Myocyte (in vitro differentiated cells): Measurements from ENCODE around the gene RPL3. TPM values are rescaled to one million over a fixed set of nuclear protein-coding genes. Genes with fewer than 3 reads are reported as not detected.

ENCODE experiments used
- DNase-seq: peaks from one replicate; pipeline ENCODE4 v3.0.0-alpha.2; 2012; ENCODE audit warnings: low read depth
- total RNA-seq: library from RNA; depleted of rRNA; stranded (reverse); fragments of >200 nt; gene quantifications from 2 replicates; pipeline ENCODE4 v1.2.3, GENCODE V29; 2014

Gene RPL3
- total RNA-seq, 1 donor from 2014 or later = 1,524 TPM

DNA sequence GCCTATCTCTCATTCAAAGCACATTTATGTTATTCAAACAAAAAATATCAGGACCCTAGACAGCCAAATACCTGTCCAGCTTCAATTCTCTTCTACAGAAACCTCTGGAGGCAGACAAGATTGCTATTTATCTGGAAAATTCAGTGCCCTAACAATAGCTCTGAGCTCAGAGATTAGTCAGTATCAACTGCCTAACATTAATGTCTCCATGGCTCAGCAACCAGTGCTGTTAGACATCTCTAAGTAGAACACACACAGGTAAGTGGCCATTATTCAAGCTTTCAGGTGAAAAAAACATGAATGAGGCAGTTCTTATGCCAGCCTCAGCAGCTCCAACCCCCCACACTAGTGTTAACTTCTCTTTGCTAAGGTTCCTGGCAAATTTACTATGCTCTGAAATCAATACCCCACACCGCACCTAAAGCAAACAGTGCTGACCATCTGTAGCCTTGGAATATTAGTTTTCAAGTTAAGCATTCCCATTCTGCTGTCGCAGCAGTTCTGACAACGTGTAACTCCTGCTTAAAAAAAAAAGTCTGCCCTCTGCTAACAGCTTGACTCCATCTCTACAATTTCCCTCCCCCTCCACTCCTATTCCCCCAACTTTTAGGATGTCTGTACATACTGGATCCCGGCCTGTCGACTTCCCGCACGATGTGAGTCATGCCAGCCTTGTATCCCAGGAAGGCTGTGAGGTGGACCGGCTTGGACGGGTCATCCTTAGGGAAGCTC is 1.5 kb downstream of the RPL3 start:
- DNase-seq = no peak

DNA sequence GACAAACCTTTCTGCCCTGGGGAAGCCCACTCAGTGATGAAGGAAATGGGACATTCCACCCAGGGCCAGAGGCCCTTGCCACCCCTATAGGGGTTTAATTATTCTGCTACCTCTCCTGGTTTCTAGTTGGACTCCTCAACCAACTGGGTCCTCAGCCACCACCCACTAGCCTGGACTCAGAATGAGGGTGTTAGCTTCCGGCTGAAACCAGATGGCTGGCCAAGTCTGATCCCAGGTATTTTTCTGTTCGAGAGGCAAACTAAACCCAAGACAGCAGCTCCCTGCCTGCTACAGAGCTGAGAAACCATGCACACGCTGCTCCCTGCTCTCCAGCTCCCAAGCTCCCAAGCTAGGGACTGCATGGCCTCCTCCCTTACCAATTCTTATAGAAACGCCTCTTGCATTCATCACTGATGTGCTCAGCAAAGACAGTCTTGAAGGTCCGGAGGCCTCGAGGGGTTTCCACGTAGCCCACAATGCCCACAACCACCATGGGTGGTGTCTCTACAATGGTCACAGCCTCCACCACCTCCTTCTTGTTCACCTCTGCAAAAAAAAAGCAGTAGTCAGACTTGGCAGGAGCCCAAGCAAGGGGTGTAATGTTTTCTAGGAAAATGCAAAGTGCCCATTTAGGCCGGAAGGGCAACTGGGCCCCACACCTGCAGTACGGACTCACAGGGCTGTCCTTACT is 2.2 kb downstream of the RPL3 start:
- DNase-seq = no peak

- peak; percentile 94 for DNase-seq
These were observed 2.9 kb downstream of the RPL3 start for GRCh38 chr22:39316440-39317083.

GRCh38 chr22:39315389-39315788 is 4.0 kb downstream of the RPL3 start:
- no peak for DNase-seq

DNA sequence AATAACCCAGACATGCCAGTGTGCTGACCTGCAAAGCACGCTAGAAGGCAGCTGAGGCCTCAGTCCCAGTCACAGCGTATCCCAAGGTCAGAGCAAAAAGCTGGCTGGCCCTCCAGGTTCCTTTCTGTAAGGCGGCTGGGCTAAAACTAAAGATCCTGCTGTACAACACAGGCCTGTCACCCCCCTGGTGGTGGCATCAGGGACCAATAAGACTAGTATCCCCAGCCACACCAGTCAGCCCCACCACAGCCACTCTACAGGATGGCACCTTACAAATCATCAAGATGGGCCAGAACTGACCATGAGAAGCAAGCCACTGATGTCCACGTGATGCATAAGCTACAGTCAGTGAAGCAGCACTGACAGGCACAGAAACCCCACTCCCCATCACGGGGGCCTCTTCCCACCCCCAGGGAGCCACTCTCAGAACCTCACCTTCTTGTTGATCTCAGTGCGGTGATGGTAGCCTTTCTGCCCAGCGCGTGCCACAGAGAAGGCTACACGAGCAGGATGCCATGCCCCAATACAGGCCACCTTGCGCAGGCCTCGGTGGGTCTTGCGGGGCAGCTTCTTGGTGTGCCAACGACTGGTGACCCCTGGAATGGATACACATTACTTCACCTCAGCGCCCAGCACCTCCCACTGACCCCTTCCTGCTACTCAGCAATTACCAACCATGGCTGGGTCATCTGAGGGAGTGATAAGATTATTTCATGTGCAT is 5.0 kb downstream of the RPL3 start:
- no peak for DNase-seq

GRCh38 chr22:39313258-39314001 is 6.0 kb downstream of the RPL3 start:
- DNase-seq = peak; percentile 70

GRCh38 chr22:39312410-39312809 is 7.0 kb downstream of the RPL3 start:
- no peak for DNase-seq

- DNase-seq = no peak
These were observed 7.6 kb downstream of the RPL3 start for GRCh38 chr22:39311592-39312400.

DNA sequence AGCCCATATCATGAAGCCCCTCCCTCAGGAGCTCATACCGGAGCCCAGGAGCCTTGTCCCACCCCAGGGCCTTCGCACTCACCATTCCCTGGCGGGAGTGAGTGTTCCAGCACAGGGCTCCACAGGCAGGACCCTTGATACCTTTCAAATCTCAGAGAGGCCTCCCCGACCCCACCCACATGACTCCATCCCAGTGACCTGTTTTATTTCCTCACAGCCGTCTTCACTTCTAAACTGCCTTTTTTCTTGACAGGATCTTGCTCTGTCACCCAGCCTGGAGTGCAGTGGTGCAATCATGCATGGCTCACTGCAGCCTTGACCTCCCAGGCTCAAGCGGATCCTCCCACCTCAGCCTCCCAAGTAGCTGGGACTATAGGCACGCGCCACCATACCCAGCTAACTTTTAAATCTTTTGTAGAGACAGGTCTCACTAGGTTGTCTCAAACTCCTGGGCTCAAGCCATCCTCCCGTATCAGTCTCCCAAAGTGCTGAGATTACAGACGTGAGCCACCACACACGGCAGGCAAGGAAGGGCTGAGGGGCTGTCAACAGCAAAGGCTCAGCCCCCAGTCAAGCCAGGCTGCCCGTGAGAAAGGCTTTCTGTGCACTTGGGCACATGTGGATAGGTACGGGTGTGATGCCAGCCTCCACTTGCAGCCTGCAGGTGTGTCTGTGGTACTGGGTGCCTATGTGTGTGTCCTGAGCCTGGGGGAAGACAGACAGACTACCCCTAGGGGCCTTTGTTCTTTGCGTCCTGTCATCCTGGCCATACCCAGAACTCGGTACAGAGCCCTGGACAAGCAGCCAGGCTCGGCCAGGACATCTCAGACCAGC is 9.3 kb downstream of the RPL3 start:
- DNase-seq = no peak

DNA sequence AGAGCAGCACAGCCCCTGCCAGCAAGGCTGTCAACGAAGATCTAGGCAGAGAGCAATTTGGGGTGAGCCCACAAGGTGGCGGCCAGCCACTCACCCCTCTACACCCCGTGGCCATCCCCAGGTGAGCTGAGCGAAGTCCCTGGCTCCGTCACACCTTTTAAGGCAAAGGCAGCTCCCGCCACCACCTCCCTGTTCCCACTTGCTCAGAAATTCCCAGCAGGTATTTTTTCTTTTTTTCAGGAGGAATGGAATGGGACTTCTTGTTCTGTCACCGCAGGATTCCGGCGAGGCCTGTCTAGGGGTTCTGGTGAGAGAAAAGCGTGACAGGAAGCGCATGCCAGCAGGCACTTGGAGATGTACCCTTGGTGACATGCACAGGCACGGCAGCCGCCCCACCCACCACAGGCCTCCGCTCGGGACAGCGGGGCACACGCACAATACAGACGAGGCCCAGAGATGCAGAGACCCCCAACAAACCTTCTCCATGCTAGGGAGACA is 10.0 kb downstream of the RPL3 start:
- no peak for DNase-seq

DNA sequence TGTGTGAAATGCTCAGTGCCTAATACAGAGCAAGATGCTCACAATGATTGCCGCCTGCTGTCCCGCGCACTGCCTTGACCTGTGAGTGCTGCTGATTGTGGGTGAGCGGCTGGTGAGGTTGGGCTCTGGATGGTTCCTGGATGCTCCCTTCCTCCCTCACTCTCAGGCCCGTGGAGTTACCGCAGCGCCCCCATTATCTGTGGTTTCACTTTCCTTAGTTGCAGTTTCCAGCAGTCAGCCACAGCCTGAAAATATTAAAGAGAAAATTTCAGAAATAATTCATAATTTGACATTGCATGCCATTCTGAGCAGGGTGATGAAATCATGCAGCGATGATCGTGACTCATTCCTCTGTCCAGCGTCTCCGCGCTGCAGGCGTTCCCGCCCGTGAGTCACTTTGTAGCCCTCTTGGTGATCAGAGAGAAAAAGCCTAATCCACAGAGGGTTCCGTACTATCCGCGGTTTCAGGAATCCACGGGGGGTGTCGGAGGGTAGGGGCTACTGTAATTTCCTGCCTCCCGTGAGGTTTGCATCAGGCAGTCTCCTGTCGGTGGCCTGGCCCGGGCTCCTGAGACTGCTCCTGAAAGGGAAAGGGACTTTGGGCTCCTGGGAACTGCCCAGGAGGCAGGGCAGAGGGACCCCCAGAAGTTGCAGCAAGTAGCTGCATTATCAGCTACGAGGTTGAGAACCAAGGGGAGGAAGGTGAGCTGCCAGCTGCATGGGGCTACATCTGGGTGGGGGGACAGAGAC is 10.6 kb downstream of the RPL3 start:
- peak; percentile 89 for DNase-seq

DNA sequence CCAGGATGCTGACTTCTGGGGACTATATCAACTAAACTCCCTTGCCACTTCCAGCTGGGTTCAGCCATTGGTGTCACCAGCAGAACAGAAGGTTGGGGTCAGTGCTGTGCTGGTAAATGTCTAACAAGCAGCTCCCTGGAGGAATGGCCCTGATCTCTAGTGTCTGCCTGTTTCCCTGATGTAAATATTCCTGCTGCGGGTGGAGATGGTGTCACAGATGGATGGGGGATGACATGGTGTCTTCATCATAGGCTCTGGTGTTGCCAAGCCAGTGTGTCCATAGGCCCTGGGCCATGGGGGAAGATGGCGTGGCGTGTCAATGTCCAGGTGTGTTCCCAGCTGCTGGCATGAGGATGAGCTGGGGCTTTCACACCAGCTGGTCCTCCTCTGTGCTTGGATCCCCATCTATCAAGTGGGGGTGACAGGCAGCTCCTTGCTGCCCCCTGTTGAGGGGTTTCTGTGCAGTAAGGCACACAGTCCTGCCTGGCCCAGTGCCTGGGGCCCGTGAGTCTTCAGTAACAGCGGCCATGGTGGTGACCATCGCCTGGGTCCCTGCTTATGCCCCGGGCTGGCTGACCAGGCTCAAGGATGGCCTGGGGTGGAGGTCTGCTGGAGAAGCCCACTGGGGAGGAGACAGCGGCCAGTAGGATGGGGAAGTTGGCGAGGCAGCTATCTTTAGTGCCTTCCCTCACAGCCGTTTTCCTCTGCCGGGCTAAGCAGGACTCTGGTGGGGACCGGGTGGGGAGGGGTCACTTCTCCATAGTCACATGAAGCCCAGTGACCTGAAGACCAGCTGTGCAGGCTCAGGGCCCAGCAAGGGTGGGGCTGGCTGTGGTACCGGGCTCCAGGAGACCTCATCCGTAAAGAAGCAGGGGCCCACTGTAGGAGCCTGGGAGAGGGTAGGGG is 12.7 kb downstream of the RPL3 start:
- DNase-seq = peak; percentile 44

DNA sequence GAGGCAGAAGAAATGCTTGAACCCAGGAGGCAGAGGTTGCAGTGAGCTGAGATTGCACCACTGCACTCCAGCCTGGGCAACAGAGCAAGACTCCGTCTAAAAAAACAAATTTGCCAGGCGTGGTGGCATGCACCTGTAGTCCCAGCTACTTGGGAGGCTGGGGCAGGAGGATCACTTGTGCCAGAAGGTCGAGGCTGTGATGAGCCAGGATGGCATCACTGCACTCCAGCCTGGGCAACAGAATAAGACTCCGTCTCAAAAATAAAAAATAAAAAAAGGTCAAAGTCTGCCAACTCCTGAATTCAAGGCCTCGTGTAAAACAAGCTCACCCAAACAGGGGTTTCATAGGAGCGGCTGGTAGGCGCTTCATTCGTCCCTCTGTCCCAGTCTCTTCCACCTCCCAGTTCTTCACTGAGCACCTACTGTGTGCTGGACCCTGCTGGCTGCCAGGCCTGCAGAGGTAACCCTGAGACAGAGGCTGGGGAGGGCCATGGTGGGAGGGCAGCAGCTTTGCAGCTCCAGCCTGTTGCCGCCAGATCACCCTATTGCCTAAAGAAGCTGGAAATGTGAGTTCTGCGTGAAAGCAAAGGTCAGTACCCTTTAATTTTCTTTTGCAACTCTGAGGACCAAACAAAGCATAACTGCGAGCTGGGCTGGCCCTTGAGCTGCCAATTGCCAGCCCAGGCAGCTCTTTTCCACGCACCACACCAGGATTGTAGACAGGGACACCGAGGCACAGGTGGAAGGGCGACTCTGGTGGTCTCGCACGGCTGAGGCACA is 15.3 kb downstream of the RPL3 start:
- DNase-seq = no peak

GRCh38 chr22:39303358-39303757 is 16.1 kb downstream of the RPL3 start:
- DNase-seq = no peak

- no peak for DNase-seq
These were observed 16.9 kb downstream of the RPL3 start for GRCh38 chr22:39302431-39302960.

GRCh38 chr22:39301926-39302325 is 17.5 kb downstream of the RPL3 start:
- no peak for DNase-seq
